Gastroesophageal sphincter (tissue), 4 donors: ENCODE results near the gene RAD9A. TPM values are rescaled to one million over a fixed set of nuclear protein-coding genes. Genes with fewer than 3 reads are reported as not detected.

Experiments
- ATAC-seq: fragments of 150-250 bp; one replicate; pipeline ENCODE4 v1.9.1; 2016; ENCODE audit warnings: mild to moderate bottlenecking, moderate library complexity
- H3K27ac ChIP-seq, 4 donors: fragments of 200-600 bp; sonication (generic) in 3 of 4; 1 replicate in 3 of 4; 2 replicates in 1 of 4; pipeline ENCODE4 v1.5.1; 2016 to 2019
- H3K27me3 ChIP-seq: fragments of 200-600 bp; sonication (generic); one replicate; pipeline ENCODE4 v1.5.1; 2019
- H3K36me3 ChIP-seq, 2 donors: fragments of 200-600 bp; sonication (generic); one replicate each; pipeline ENCODE4 v1.5.1; 2019; ENCODE audit warnings: control low read depth in 1 of 2
- H3K4me1 ChIP-seq, 3 donors: fragments of 200-600 bp; sonication (generic); 1 replicate in 2 of 3; 2 replicates in 1 of 3; pipeline ENCODE4 v1.5.1; 2016 to 2019; ENCODE audit warnings: control low read depth in 2 of 3
- H3K4me3 ChIP-seq, 2 donors: fragments of 200-600 bp; sonication (generic); one replicate each; pipeline ENCODE4 v1.5.1; 2019; ENCODE audit warnings: mild to moderate bottlenecking in 1 of 2, moderate library complexity in 1 of 2
- H3K9me3 ChIP-seq, 3 donors: fragments of 200-600 bp; sonication (generic); one replicate each; pipeline ENCODE4 v1.5.1; 2017 to 2019; ENCODE audit warnings: control low read depth in 2 of 3
- CTCF ChIP-seq, 4 experiments: fragments of 200-600 bp in 2 of 4; fragments of 450-650 bp in 2 of 4; sonication (generic) in 1 of 4; IDR thresholded peaks; one replicate each; pipeline ENCODE4 v1.5.1; 2017 to 2019; ENCODE audit warnings: antibody characterized with exemption in 4 of 4, mild to moderate bottlenecking in 2 of 4, moderate library complexity in 2 of 4
- EP300 ChIP-seq: sonication (generic); formaldehyde crosslinking; IDR thresholded peaks from one replicate; pipeline ENCODE4 v1.6.1; 2017; ENCODE audit warnings: antibody characterized with exemption, mild to moderate bottlenecking
- POLR2A ChIP-seq, 2 donors: fragments of 450-650 bp; IDR thresholded peaks; one replicate each; pipeline ENCODE4 v1.6.1; 2017; ENCODE audit warnings: antibody characterized with exemption in 2 of 2, mild to moderate bottlenecking in 2 of 2, moderate library complexity in 1 of 2
- POLR2AphosphoS5 ChIP-seq: sonication (generic); formaldehyde crosslinking; IDR thresholded peaks from one replicate; pipeline ENCODE4 v1.6.1; 2017; ENCODE audit warnings: antibody characterized with exemption
- WGBS, 2 donors: methylation state at CpG; one replicate each; pipeline ENCODE4 v1.1.5; 2018; ENCODE audit warnings: low coverage in 1 of 2; 5-methylcytosine and 5-hydroxymethylcytosine counted together
- total RNA-seq, 4 donors: library from RNA; depleted of rRNA; stranded (reverse); fragments of >200 nt; gene quantifications; one replicate each; pipeline ENCODE4 v1.1.0, GENCODE V29; 2016

RAD9A gene
- total RNA-seq, 4 donors from 2014 or later, result 8.5 to 16.0 (median 11.1) TPM

- no peak overlapping the region for H3K4me3 ChIP-seq
- peak; percentile 82 for ATAC-seq
- H3K36me3 ChIP-seq, result no peaks in the 10 kb centered on the region
- H3K9me3 ChIP-seq, result no peaks in the 10 kb centered on the region
- peaks cover 0 to 24% (median 0%) of the 10 kb centered on the region in 3 donors for H3K4me1 ChIP-seq
- 65 to 90% methylated on average over 2 to 8 of the region's 16 CpGs for WGBS, 2 donors
- no peaks in the 10 kb centered on the region for H3K27me3 ChIP-seq
- TF ChIP-seq EP300 (no peak), CTCF (IDR thresholded peaks at IDR 0.05) (peak in 3 of 4 experiments; percentile 97 to 100 (median 98))
- H3K27ac ChIP-seq, result no peak overlapping the region
Observed at GRCh38 chr11:67382276-67383136, 9.3 kb upstream of the RAD9A start.

- Histone ChIP-seq H3K36me3 (no peaks in the 10 kb centered on the region), H3K27me3 (no peaks in the 10 kb centered on the region), H3K9me3 (no peaks in the 10 kb centered on the region), H3K4me3 (no peak overlapping the region), H3K27ac (no peak overlapping the region), H3K4me1 (peaks cover 0 to 23% (median 0%) of the 10 kb centered on the region in 3 donors)
- ATAC-seq, result no peak
- 40% methylated on average over 3 of the region's 3 CpGs; no CpG with 5 or more reads in 1 of the 2 donors for WGBS, 2 donors
- TF ChIP-seq EP300, result no peak
- TF ChIP-seq CTCF (IDR thresholded peaks at IDR 0.05), result no peak
- TF ChIP-seq POLR2AphosphoS5, result no peak
- TF ChIP-seq POLR2A (IDR thresholded peaks at IDR 0.05), result no peak
Observed at GRCh38 chr11:67384851-67385366, 6.9 kb upstream of the RAD9A start.

GRCh38 chr11:67387069-67387468 is 4.7 kb upstream of the RAD9A start:
- WGBS, 2 donors, result 26 to 60% methylated on average over 2 to 7 of the region's 9 CpGs
- H3K27me3 ChIP-seq, result no peaks in the 10 kb centered on the region
- H3K4me3 ChIP-seq, result no peak overlapping the region
- H3K27ac ChIP-seq, result no peak overlapping the region
- no peak for TF ChIP-seq POLR2AphosphoS5
- no peak for TF ChIP-seq CTCF (IDR thresholded peaks at IDR 0.05)
- no peak for TF ChIP-seq EP300
- no peak for TF ChIP-seq POLR2A (IDR thresholded peaks at IDR 0.05)
- no peaks in the 10 kb centered on the region for H3K9me3 ChIP-seq
- H3K4me1 ChIP-seq, result peaks cover 0 to 40% (median 4%) of the 10 kb centered on the region in 3 donors
- no peaks in the 10 kb centered on the region for H3K36me3 ChIP-seq
- ATAC-seq, result no peak

- no peak for ATAC-seq
Observed at GRCh38 chr11:67387518-67387917, 4.3 kb upstream of the RAD9A start.

More at GRCh38 chr11:67387518-67387917, 4.3 kb upstream of the RAD9A start:
- Histone ChIP-seq H3K4me1 (peaks cover 0 to 39% (median 7%) of the 10 kb centered on the region in 3 donors), H3K4me3 (no peak overlapping the region), H3K36me3 (no peaks in the 10 kb centered on the region), H3K27me3 (no peaks in the 10 kb centered on the region), H3K27ac (no peak overlapping the region), H3K9me3 (no peaks in the 10 kb centered on the region)
- TF ChIP-seq EP300, result no peak
- TF ChIP-seq POLR2AphosphoS5, result no peak
- TF ChIP-seq CTCF (IDR thresholded peaks at IDR 0.05), result no peak
- TF ChIP-seq POLR2A (IDR thresholded peaks at IDR 0.05), result no peak
- 52 to 55% methylated on average over 3 to 4 of the region's 6 CpGs for WGBS, 2 donors
